Ovary (tissue), 3 donors: ENCODE data around the gene PCSK5.

Source experiments
- CTCF ChIP-seq, 3 donors: fragments of 450-650 bp in 2 of 3; fragments of 200-600 bp in 1 of 3; IDR thresholded peaks; one replicate each; pipeline versions ENCODE4 v1.5.1 to v1.8.0; 2016 to 2022; ENCODE audit warnings: antibody characterized with exemption in 3 of 3, mild to moderate bottlenecking in 1 of 3
- POLR2A ChIP-seq: fragments of 450-650 bp; IDR thresholded peaks from one replicate; pipeline ENCODE4 v1.6.1; 2017; ENCODE audit warnings: antibody characterized with exemption, mild to moderate bottlenecking, moderate library complexity
- donor health status: DM: no; HTN: no; CAD: no.

DNA sequence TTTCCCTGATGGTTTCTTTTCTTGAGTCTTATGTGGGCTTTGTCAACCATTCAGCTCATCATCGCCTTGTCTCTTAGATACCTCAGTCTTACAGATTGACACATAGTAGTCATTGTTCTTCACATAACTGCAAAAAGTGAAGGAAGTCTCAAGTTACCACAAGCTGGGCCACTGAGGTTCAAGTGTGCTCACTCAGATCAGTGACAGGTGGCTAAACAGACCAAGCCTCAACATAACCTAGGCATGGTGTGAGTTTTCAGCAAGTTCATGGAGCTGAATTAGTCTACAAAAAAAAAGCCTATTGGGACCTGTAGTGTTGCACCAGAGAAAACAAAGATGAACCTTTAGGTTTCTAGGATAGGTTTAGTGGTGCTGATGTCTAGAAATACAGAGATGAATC is 445.6 kb downstream of the PCSK5 start:
- TF ChIP-seq CTCF (IDR thresholded peaks at IDR 0.05) (no peak), POLR2A (no peak)
